ENCODE results near the gene HAP1.

DNA sequence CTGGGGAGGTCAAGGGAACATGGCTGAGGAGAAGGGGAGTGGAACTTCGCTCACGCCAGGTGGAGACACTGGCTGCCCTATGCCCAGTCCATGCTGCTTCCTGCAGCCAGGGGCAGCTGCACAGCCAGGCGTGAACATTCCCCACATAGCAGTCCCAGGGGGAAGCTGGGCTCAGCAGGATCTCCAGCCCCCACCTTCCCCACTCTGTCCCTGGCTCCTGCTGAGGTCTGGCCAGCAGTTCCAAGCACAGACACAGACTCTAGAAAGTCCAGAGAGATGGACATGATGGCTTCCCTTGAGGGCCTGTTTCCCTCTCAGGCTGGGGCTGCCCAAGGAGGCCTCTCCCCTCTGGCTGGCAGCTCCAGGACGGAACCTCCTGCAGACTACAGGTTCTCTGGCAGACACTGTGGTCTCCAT, 42.7 kb upstream of the HAP1 start:
- TF ChIP-seq ZBTB33 (IDR thresholded peaks at IDR 0.05) (no peak), TAF1 (conservative IDR thresholded peaks at IDR 0.05) (no peak), MAX (IDR thresholded peaks at IDR 0.05) (no peak), RAD21 (IDR thresholded peaks at IDR 0.05) (peak in 1 of 2 donors; percentile 22), JUND (IDR thresholded peaks at IDR 0.05) (no peak), RXRA (IDR thresholded peaks at IDR 0.05) (no peak), NR2F2 (IDR thresholded peaks at IDR 0.05) (no peak)
- TF ChIP-seq, protein P1, sequence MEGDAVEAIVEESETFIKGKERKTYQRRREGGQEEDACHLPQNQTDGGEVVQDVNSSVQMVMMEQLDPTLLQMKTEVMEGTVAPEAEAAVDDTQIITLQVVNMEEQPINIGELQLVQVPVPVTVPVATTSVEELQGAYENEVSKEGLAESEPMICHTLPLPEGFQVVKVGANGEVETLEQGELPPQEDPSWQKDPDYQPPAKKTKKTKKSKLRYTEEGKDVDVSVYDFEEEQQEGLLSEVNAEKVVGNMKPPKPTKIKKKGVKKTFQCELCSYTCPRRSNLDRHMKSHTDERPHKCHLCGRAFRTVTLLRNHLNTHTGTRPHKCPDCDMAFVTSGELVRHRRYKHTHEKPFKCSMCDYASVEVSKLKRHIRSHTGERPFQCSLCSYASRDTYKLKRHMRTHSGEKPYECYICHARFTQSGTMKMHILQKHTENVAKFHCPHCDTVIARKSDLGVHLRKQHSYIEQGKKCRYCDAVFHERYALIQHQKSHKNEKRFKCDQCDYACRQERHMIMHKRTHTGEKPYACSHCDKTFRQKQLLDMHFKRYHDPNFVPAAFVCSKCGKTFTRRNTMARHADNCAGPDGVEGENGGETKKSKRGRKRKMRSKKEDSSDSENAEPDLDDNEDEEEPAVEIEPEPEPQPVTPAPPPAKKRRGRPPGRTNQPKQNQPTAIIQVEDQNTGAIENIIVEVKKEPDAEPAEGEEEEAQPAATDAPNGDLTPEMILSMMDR (IDR thresholded peaks at IDR 0.05; ENCODE audit: low read depth, low read length, missing input control), result peak; percentile 35
- TF ChIP-seq, protein P2, sequence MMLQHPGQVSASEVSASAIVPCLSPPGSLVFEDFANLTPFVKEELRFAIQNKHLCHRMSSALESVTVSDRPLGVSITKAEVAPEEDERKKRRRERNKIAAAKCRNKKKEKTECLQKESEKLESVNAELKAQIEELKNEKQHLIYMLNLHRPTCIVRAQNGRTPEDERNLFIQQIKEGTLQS (IDR thresholded peaks at IDR 0.05), result no peak

Data from liver (tissue), 3 donors.